Keratinocyte (primary cell): Measurements from ENCODE around the gene SMG6. TPM values are rescaled to one million over a fixed set of nuclear protein-coding genes. Genes with fewer than 3 reads are reported as not detected.

Source experiments
- DNase-seq: peaks from one replicate; pipeline ENCODE4 v3.0.0-alpha.2; 2011; ENCODE audit warnings: low read depth, missing footprints, low spot score
- FAIRE-seq: peaks from 2 replicates; lab custom pipeline; 2011; peaks lifted over from hg19 to GRCh38; lab: Jason Lieb, UNC
- H2AFZ ChIP-seq: 2 replicates; pipeline ENCODE4 v1.6.0; 2012; ENCODE audit warnings: low read length, control low read depth, inconsistent platforms; ENCODE audit not compliant: control insufficient read depth
- H3K27ac ChIP-seq: 2 replicates; pipeline ENCODE4 v1.5.1; 2011; ENCODE audit warnings: low read length; ENCODE audit not compliant: control insufficient read depth, insufficient read depth
- H3K27me3 ChIP-seq: 3 replicates; pipeline ENCODE4 v1.6.0; 2011; ENCODE audit warnings: low read length; ENCODE audit not compliant: control insufficient read depth, insufficient read depth; ENCODE audit errors: extremely low read depth
- H3K36me3 ChIP-seq, 2 experiments: 2 replicates in 1 of 2; 3 replicates in 1 of 2; pipeline ENCODE4 v1.5.1; 2011; ENCODE audit warnings: low read length in 2 of 2, mild to moderate bottlenecking in 1 of 2; ENCODE audit not compliant: control insufficient read depth in 2 of 2, insufficient read depth in 2 of 2; ENCODE audit errors: extremely low read depth in 1 of 2
- H3K4me1 ChIP-seq: 3 replicates; pipeline ENCODE4 v1.5.1; 2011; ENCODE audit warnings: low read length; ENCODE audit not compliant: control insufficient read depth, insufficient read depth; ENCODE audit errors: extremely low read depth
- H3K4me2 ChIP-seq: 3 replicates; pipeline ENCODE4 v1.6.0; 2011; ENCODE audit warnings: low read depth, low read length; ENCODE audit not compliant: control insufficient read depth, insufficient read depth; ENCODE audit errors: extremely low read depth
- H3K4me3 ChIP-seq, 3 experiments: fragments of 200-600 bp in 1 of 3; sonication (generic) in 1 of 3; 2 replicates in 2 of 3; 3 replicates in 1 of 3; pipeline ENCODE4 v1.5.1; 2011 to 2016; ENCODE audit warnings: low read length in 3 of 3, mild to moderate bottlenecking in 3 of 3, control low read depth in 2 of 3, inconsistent platforms in 1 of 3, low read depth in 1 of 3, mixed read lengths in 1 of 3, mixed run types in 1 of 3, moderate library complexity in 1 of 3; ENCODE audit not compliant: control insufficient read depth in 2 of 3, insufficient read depth in 2 of 3; ENCODE audit errors: extremely low read depth in 1 of 3
- H3K79me2 ChIP-seq: 2 replicates; pipeline ENCODE4 v1.6.0; 2012; ENCODE audit warnings: low read length; ENCODE audit not compliant: control insufficient read depth, insufficient read depth
- H3K9ac ChIP-seq: 3 replicates; pipeline ENCODE4 v1.6.0; 2011; ENCODE audit warnings: low read length; ENCODE audit not compliant: control insufficient read depth, insufficient read depth; ENCODE audit errors: extremely low read depth
- H3K9me1 ChIP-seq: 3 replicates; pipeline ENCODE4 v1.6.0; 2011; ENCODE audit warnings: low read length; ENCODE audit not compliant: control insufficient read depth, insufficient read depth; ENCODE audit errors: extremely low read depth
- H3K9me3 ChIP-seq: 2 replicates; pipeline ENCODE4 v1.5.1; 2012; ENCODE audit warnings: low read depth, low read length; ENCODE audit not compliant: control insufficient read depth
- H4K20me1 ChIP-seq: 3 replicates; pipeline ENCODE4 v1.6.0; 2011; ENCODE audit warnings: low read length; ENCODE audit not compliant: control insufficient read depth, insufficient read depth; ENCODE audit errors: extremely low read depth
- CTCF ChIP-seq, 3 experiments: IDR thresholded peaks in 1 of 3; conservative IDR thresholded peaks in 1 of 3; optimal IDR thresholded peaks in 1 of 3; 2 replicates in 2 of 3; 3 replicates in 1 of 3; pipeline versions ENCODE3 to v1.5.1; 2011; ENCODE audit warnings: low read length in 3 of 3, mild to moderate bottlenecking in 3 of 3, moderate library complexity in 2 of 3, control low read depth in 1 of 3, inconsistent platforms in 1 of 3; ENCODE audit not compliant: insufficient read depth in 2 of 3; ENCODE audit errors: extremely low read depth in 1 of 3
- EZH2 ChIP-seq: IDR thresholded peaks from one replicate; pipeline ENCODE4 v1.6.1; 2012; ENCODE audit warnings: inconsistent platforms, mild to moderate bottlenecking, low read length, moderate library complexity
- dilution Hi-C: fragments of 300-500 bp; cut with MboI; formaldehyde crosslinking; loops from one replicate; pipeline ENCODE4 v1.7.0; 2020; ENCODE audit warnings: low sequenced_read_pairs; ENCODE audit not compliant: extremely low pct_ligation_motif_present
- polyA plus RNA-seq, 5 experiments: library from polyadenylated mRNA; depleted of rRNA in 3 of 5; stranded (reverse) in 3 of 5; stranded (forward) in 1 of 5; unstranded in 1 of 5; fragments of >200 nt; gene quantifications; 1 replicate in 1 of 5; 2 replicates in 3 of 5; 3 replicates in 1 of 5; pipeline versions ENCODE4 v1.2.1 to v1.2.3, GENCODE V29; 2011 to 2012; ENCODE audit warnings: missing spikeins in 2 of 5, low read depth in 1 of 5, low replicate concordance in 1 of 5

SMG6 gene
- polyA plus RNA-seq, 1 donor (not counting 4 experiments of a cell fraction or from before 2014, with no cell fraction given), result 3.6 TPM

DNA sequence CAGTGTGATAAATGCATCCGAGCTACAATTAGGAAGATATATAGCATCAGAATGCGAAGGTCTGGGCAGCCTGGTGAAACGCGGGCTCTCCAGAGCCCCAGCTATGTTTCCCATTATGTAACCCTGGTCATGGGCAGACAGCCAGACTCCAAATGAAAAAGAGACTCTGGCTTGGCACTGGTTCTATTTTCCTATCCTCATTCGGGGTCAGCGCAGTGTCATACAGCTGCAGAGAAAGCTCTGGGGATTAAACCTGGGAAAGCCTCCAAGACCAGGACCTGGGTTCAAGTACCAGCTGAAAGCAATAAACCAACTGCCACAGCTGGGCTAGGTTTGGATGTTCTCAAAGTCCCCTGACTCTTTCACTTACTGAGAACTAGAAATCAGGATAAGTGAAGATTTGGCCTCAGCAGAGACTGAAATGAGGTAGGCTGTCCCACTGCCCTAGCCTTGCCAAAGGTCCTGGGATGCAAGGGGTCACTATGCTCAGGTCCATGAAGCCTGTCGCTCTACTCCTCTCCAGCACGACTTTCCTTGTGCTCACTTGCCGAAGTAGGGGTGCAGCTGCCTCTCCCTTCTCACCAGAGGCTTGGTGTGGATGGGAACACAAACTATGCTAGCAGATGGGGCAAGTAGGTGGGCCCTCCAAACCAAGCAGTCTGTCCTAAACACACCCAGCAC lies 123.8 kb downstream of the SMG6 start:
- Histone ChIP-seq H3K9ac (no peak overlapping the region), H3K36me3 (peaks cover 6 to 12% of the 10 kb centered on the region in 2 experiments), H3K4me2 (no peak overlapping the region), H3K4me3 (no peak overlapping the region), H3K4me1 (peaks cover 26% of the 10 kb centered on the region), H2AFZ (no peak overlapping the region), H3K9me3 (no peaks in the 10 kb centered on the region), H3K9me1 (no peaks in the 10 kb centered on the region), H4K20me1 (no peaks in the 10 kb centered on the region), H3K27me3 (no peaks in the 10 kb centered on the region), H3K27ac (no peak overlapping the region), H3K79me2 (no peaks in the 10 kb centered on the region)
- TF ChIP-seq EZH2 (no peak), CTCF (optimal IDR thresholded peaks at IDR 0.05 in 1 of 3, IDR thresholded peaks at IDR 0.05 in 1 of 3, conservative IDR thresholded peaks at IDR 0.05 in 1 of 3; ENCODE audit: extremely low read depth in 1 of 3, insufficient read depth in 2 of 3, low read length in 3 of 3) (no peak)
- no peak for DNase-seq
- peak; percentile 43 for FAIRE-seq
- dilution Hi-C loops, result no loop called here

DNA sequence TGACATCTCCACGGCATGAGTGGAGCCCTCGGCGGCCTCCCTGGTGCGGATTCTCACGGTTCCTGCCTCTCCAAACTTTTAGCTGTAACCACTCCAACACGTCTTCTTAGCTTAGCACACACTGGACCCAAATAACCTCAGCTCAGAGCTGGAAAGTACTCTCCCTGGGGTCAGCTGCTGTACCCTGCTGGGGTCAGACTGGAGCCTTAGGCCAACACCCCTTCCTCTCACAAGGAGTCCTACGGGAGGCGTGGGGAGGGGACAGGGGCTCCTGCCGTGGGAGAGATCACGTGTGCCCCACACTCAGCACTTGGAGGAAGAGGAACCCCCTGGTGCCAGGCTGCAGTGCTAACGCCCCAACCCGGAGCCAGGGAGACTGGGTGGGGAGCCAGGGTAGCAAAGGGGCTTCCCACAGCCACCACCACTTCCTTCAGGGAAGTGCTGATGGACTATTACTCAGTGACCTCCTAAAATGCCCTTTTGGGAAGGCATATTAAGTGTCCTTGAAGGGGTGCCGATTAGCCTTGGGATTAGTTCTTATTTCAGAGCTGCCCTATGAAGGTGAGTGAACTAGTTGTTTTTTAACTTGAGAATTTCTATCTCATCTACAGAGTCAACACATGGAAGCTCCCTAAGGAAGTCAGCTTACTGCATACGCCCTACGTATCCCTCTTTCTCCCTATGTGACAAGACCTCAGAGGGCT lies 124.6 kb downstream of the SMG6 start:
- H4K20me1 ChIP-seq, result no peaks in the 10 kb centered on the region
- peaks cover 6 to 16% of the 10 kb centered on the region in 2 experiments for H3K36me3 ChIP-seq
- H3K4me3 ChIP-seq, result no peak overlapping the region
- dilution Hi-C loops, result no loop called here
- H3K9ac ChIP-seq, result no peak overlapping the region
- DNase-seq, result no peak
- H3K27ac ChIP-seq, result no peak overlapping the region
- H3K9me3 ChIP-seq, result no peaks in the 10 kb centered on the region
- H3K27me3 ChIP-seq, result no peaks in the 10 kb centered on the region
- TF ChIP-seq EZH2, result no peak
- TF ChIP-seq CTCF (optimal IDR thresholded peaks at IDR 0.05 in 1 of 3, IDR thresholded peaks at IDR 0.05 in 1 of 3, conservative IDR thresholded peaks at IDR 0.05 in 1 of 3; ENCODE audit: extremely low read depth in 1 of 3, insufficient read depth in 2 of 3, low read length in 3 of 3), result no peak
- no peak overlapping the region for H3K4me2 ChIP-seq
- no peak overlapping the region for H2AFZ ChIP-seq
- peaks cover 29% of the 10 kb centered on the region for H3K4me1 ChIP-seq
- H3K9me1 ChIP-seq, result no peaks in the 10 kb centered on the region
- no peaks in the 10 kb centered on the region for H3K79me2 ChIP-seq
- FAIRE-seq, result no peak
